Activated CD4-positive, alpha-beta T cell treated with anti-CD3 and anti-CD28 coated beads, Interleukin-2, amount 10 ng/mL, durations not matched to agents 7 days and 5 days (primary cell): ENCODE results near the gene ADGRL3. TPM values are rescaled to one million over a fixed set of nuclear protein-coding genes. Genes with fewer than 3 reads are reported as not detected.

Experiments used
- CTCF ChIA-PET: fragments of 350-600 bp; sonication (Branson Sonifier 250); formaldehyde crosslinking; loops from one replicate; lab custom pipeline; 2021; ENCODE audit warnings: antibody characterized with exemption; lab: Charles Lee
- POLR2A ChIA-PET: fragments of 350-600 bp; sonication (Branson Sonifier 250); formaldehyde crosslinking; loops from one replicate; lab custom pipeline; 2021; ENCODE audit warnings: antibody characterized with exemption; lab: Charles Lee
- DNase-seq: peaks from one replicate; pipeline ENCODE4 v3.0.0-alpha.2; 2020
- H3K27ac Mint-ChIP-seq: one replicate; pipeline ENCODE4 v1.8.0; 2021; ENCODE audit warnings: mild to moderate bottlenecking, moderate library complexity, mixed read lengths
- H3K27me3 Mint-ChIP-seq: one replicate; pipeline ENCODE4 v1.8.0; 2021; ENCODE audit warnings: mixed read lengths
- H3K36me3 Mint-ChIP-seq: one replicate; pipeline ENCODE4 v1.8.0; 2021; ENCODE audit warnings: low read depth, mixed read lengths
- H3K4me1 Mint-ChIP-seq: one replicate; pipeline ENCODE4 v1.8.0; 2021; ENCODE audit warnings: mixed read lengths
- H3K4me3 Mint-ChIP-seq: one replicate; pipeline ENCODE4 v1.8.0; 2021; ENCODE audit warnings: mild to moderate bottlenecking, moderate library complexity, mixed read lengths
- H3K9me3 Mint-ChIP-seq: one replicate; pipeline ENCODE4 v1.8.0; 2021; ENCODE audit warnings: mixed read lengths
- total RNA-seq, 2 experiments: library from RNA; stranded (reverse); gene quantifications; one replicate each; pipeline ENCODE4 v1.2.3, GENCODE V29; 2021

ADGRL3 gene
- total RNA-seq, 2 experiments from 2014 or later, result not detected

DNA sequence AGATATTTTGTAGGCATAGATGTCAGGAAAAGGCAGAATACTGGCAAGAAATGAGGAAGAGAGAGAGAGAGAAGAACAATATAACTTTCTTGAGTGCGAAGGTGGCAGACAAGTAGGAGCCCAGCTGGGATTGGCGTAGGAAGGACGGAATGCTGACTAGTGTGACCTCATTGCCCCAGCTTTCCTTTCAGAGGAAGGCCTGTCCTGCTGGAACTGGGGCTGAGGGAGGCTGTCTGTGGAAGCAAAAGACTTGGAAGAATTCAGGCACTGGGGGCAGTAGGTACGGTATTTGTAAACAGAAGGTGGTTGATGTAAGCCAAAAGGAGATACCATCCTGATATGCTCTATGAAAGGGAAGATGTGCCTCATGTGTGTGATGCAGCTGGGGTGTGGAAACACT, 818.4 kb downstream of the ADGRL3 start:
- Mint-ChIP-seq H3K9me3 (peaks cover 8% of the 10 kb centered on the region), H3K27ac (no peak overlapping the region), H3K36me3 (no peaks in the 10 kb centered on the region), H3K4me1 (no peaks in the 10 kb centered on the region), H3K4me3 (no peak overlapping the region), H3K27me3 (no peaks in the 10 kb centered on the region)
- CTCF ChIA-PET, result no interaction called here
- POLR2A ChIA-PET, result no interaction called here
- DNase-seq, result no peak

GRCh38 chr4:62023633-62024032, 823.5 kb downstream of the ADGRL3 start:
- DNase-seq, result no peak
- CTCF ChIA-PET, result no interaction called here
- H3K4me1 Mint-ChIP-seq, result no peaks in the 10 kb centered on the region
- H3K4me3 Mint-ChIP-seq, result no peak overlapping the region
- H3K27ac Mint-ChIP-seq, result no peak overlapping the region
- H3K36me3 Mint-ChIP-seq, result no peaks in the 10 kb centered on the region
- H3K27me3 Mint-ChIP-seq, result no peaks in the 10 kb centered on the region
- peaks cover 2% of the 10 kb centered on the region for H3K9me3 Mint-ChIP-seq
- POLR2A ChIA-PET, result no interaction called here

DNA sequence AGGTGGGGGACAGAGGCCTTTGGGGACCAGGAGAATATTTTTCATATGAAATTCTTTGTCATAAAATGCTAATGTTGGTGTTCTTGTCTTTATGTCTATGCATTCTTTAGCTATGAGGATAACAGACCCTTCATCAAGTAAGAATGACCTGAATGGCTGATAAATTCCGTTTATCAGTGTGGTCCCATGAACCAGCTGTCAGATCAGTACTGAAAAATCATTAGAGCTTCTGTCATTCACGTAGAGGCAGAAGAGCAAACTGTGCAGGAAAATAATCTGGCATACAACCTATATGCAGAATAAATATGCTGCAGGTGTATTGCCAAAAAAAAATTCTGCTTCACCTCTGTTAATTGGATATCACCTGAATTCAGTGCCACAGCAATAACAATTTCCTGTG, 828.6 kb downstream of the ADGRL3 start:
- ChIA-PET CTCF (no interaction called here), POLR2A (no interaction called here)
- Mint-ChIP-seq H3K9me3 (no peaks in the 10 kb centered on the region), H3K36me3 (no peaks in the 10 kb centered on the region), H3K4me1 (no peaks in the 10 kb centered on the region), H3K4me3 (no peak overlapping the region), H3K27ac (no peak overlapping the region), H3K27me3 (no peaks in the 10 kb centered on the region)
- DNase-seq, result no peak

DNA sequence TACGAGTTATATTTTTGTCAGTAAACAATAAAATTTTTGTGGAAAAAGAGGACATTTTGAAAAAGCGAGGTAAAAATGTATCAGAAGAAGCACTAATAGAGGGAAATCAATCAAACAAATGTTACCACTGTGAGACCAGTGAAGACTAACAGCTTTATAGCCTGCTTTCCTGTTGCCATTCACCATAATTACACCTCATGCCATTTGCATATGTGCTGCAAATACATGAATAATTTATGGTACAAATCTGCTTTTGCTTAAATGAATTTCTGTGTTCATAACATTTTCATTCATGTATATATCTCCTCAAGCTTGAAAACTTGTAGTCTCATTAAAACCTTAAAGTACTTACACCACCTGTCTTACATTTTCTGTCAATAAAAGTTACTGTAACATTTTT, 830.8 kb downstream of the ADGRL3 start:
- H3K27me3 Mint-ChIP-seq, result no peaks in the 10 kb centered on the region
- peaks cover 2% of the 10 kb centered on the region for H3K9me3 Mint-ChIP-seq
- ChIA-PET CTCF (no interaction called here), POLR2A (no interaction called here)
- no peaks in the 10 kb centered on the region for H3K4me1 Mint-ChIP-seq
- no peak for DNase-seq
- no peak overlapping the region for H3K4me3 Mint-ChIP-seq
- H3K27ac Mint-ChIP-seq, result no peak overlapping the region
- H3K36me3 Mint-ChIP-seq, result no peaks in the 10 kb centered on the region

DNA sequence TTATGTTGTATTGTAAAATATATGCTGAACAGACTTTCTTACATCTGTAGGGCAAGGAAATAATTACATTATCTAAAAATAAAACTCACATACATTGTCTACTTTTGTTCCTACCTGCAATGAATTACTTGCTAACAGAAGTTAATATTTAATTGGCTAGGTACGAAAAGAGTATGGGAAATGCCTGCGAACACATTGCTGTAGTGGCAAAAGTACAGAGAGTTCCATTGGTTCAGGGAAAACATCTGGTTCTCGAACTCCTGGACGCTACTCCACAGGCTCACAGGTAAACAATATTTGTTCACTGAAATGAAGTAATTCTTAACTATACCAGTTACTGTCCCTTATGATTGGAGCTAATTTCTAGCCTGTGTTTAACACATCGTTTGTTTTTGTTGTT, 837.4 kb downstream of the ADGRL3 start:
- ChIA-PET POLR2A (no interaction called here), CTCF (no interaction called here)
- no peaks in the 10 kb centered on the region for H3K27me3 Mint-ChIP-seq
- H3K36me3 Mint-ChIP-seq, result no peaks in the 10 kb centered on the region
- no peak for DNase-seq
- no peak overlapping the region for H3K4me3 Mint-ChIP-seq
- no peaks in the 10 kb centered on the region for H3K4me1 Mint-ChIP-seq
- peaks cover 5% of the 10 kb centered on the region for H3K9me3 Mint-ChIP-seq
- no peak overlapping the region for H3K27ac Mint-ChIP-seq

DNA sequence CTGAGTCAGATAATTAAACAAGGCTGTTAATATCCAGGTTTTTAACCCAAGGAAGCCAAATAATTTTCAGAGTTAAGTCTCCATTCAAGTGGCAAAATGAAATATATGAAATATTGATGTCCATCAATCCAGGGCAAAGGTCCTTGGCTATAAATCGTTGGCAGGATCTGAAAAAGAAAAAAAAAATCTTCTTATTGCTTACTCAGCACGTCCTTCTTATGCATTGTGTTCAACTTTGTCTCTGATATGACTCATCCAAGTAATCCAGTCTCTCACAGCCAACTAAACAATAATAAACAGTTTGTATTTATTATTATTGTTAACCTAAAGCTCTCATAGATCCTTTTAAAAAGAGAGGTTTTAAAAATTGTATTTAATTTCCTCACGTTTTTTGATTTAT, 851.2 kb downstream of the ADGRL3 start:
- Mint-ChIP-seq H3K4me3 (no peak overlapping the region), H3K27me3 (no peaks in the 10 kb centered on the region), H3K36me3 (no peaks in the 10 kb centered on the region), H3K4me1 (no peaks in the 10 kb centered on the region), H3K9me3 (no peaks in the 10 kb centered on the region), H3K27ac (no peak overlapping the region)
- DNase-seq, result no peak
- ChIA-PET CTCF (no interaction called here), POLR2A (no interaction called here)

DNA sequence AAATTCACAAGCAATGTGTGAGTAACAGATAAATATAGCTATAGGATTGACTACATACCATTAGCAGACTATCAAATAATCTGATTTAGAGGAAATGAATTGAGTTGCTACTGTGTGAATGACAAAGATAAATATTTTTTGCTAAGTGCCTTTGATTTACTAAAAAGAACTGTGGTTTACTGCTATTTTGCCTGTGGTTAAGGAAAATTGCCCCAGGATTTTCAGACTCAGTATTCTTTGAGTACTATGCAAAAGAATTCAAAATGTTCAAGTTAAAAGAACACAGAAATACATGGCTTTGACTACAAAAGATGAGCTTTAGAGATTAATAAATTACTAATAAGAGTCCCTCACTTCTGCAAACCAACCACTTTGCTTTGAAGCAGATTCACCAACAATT, 853.8 kb downstream of the ADGRL3 start:
- H3K27me3 Mint-ChIP-seq, result no peaks in the 10 kb centered on the region
- H3K9me3 Mint-ChIP-seq, result no peaks in the 10 kb centered on the region
- H3K4me3 Mint-ChIP-seq, result no peak overlapping the region
- H3K4me1 Mint-ChIP-seq, result no peaks in the 10 kb centered on the region
- no peak for DNase-seq
- CTCF ChIA-PET, result no interaction called here
- POLR2A ChIA-PET, result no interaction called here
- H3K27ac Mint-ChIP-seq, result no peak overlapping the region
- H3K36me3 Mint-ChIP-seq, result no peaks in the 10 kb centered on the region

- CTCF ChIA-PET, result no interaction called here
- H3K36me3 Mint-ChIP-seq, result no peaks in the 10 kb centered on the region
- no peaks in the 10 kb centered on the region for H3K4me1 Mint-ChIP-seq
- no peak overlapping the region for H3K4me3 Mint-ChIP-seq
- no peak for DNase-seq
- no peak overlapping the region for H3K27ac Mint-ChIP-seq
- POLR2A ChIA-PET, result no interaction called here
- H3K27me3 Mint-ChIP-seq, result no peaks in the 10 kb centered on the region
- peaks cover 7% of the 10 kb centered on the region for H3K9me3 Mint-ChIP-seq
Measured at GRCh38 chr4:62057031-62057430, 856.9 kb downstream of the ADGRL3 start.

- Mint-ChIP-seq H3K9me3 (peaks cover 8% of the 10 kb centered on the region), H3K27me3 (no peaks in the 10 kb centered on the region)
- POLR2A ChIA-PET, result no interaction called here
Measured at GRCh38 chr4:62058571-62058970, 858.4 kb downstream of the ADGRL3 start.

GRCh38 chr4:62070291-62070852, 870.2 kb downstream of the ADGRL3 start:
- ChIA-PET POLR2A (no interaction called here), CTCF (no interaction called here)
- Mint-ChIP-seq H3K36me3 (no peaks in the 10 kb centered on the region), H3K4me1 (no peaks in the 10 kb centered on the region), H3K27me3 (no peaks in the 10 kb centered on the region), H3K4me3 (no peak overlapping the region), H3K9me3 (no peaks in the 10 kb centered on the region), H3K27ac (no peak overlapping the region)
- no peak for DNase-seq

More at GRCh38 chr4:62058571-62058970, 858.4 kb downstream of the ADGRL3 start:
- DNase-seq, result no peak
- no peak overlapping the region for H3K27ac Mint-ChIP-seq
- no peaks in the 10 kb centered on the region for H3K4me1 Mint-ChIP-seq
- no peak overlapping the region for H3K4me3 Mint-ChIP-seq
- CTCF ChIA-PET, result no interaction called here
- no peaks in the 10 kb centered on the region for H3K36me3 Mint-ChIP-seq

DNA sequence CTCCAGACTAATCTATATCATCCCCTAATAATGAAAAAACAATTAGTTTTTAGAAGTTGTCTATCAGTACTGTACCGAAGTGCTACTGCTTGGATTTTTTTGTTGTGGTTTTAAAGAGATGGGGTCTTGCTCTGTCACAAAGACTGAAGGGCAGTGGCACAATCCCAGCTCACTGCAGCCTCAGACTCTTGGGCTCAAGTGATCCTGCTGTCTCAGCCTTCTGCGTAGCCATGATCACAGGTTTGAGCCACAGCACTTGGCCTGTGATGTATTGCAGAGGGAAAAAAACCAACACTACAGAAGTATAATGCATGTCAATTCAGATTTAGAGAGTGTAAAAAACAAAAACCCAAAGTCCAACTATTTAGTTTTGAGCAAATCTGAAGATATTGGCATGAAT, 875.0 kb downstream of the ADGRL3 start:
- Mint-ChIP-seq H3K4me1 (no peaks in the 10 kb centered on the region), H3K36me3 (no peaks in the 10 kb centered on the region), H3K4me3 (no peak overlapping the region), H3K9me3 (no peaks in the 10 kb centered on the region), H3K27ac (no peak overlapping the region), H3K27me3 (no peaks in the 10 kb centered on the region)
- ChIA-PET CTCF (no interaction called here), POLR2A (no interaction called here)
- no peak for DNase-seq

DNA sequence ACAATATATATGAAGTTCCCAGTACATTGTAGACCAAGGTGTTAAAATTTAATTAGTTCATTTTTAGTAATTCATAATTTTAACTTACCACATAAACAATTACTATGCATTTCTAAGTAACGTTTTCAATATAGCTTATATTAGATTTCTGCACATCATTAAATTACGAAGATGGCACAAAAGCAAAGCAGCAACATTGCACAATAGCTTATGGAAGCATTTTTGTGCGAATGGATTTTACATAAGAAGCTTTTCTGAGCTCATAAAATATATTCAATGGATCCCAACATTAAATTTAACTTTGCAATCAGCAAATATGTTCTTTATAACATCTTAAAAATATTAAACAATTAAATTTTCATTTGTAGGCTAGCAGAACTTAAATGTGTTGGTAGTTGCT, 875.4 kb downstream of the ADGRL3 start:
- ChIA-PET POLR2A (no interaction called here), CTCF (no interaction called here)
- H3K4me1 Mint-ChIP-seq, result no peaks in the 10 kb centered on the region
- H3K36me3 Mint-ChIP-seq, result no peaks in the 10 kb centered on the region
- H3K9me3 Mint-ChIP-seq, result no peaks in the 10 kb centered on the region
- DNase-seq, result no peak
- H3K27me3 Mint-ChIP-seq, result no peaks in the 10 kb centered on the region
- no peak overlapping the region for H3K4me3 Mint-ChIP-seq
- no peak overlapping the region for H3K27ac Mint-ChIP-seq

GRCh38 chr4:62077406-62077805, 877.3 kb downstream of the ADGRL3 start:
- CTCF ChIA-PET, result no interaction called here
- Mint-ChIP-seq H3K36me3 (no peaks in the 10 kb centered on the region), H3K4me1 (no peaks in the 10 kb centered on the region), H3K27me3 (no peaks in the 10 kb centered on the region), H3K9me3 (no peaks in the 10 kb centered on the region), H3K4me3 (no peak overlapping the region), H3K27ac (no peak overlapping the region)
- no peak for DNase-seq
- POLR2A ChIA-PET, result no interaction called here

- no peaks in the 10 kb centered on the region for H3K36me3 Mint-ChIP-seq
- H3K4me3 Mint-ChIP-seq, result no peak overlapping the region
- no peaks in the 10 kb centered on the region for H3K9me3 Mint-ChIP-seq
- ChIA-PET POLR2A (no interaction called here), CTCF (no interaction called here)
- no peaks in the 10 kb centered on the region for H3K4me1 Mint-ChIP-seq
- H3K27ac Mint-ChIP-seq, result no peak overlapping the region
- DNase-seq, result no peak
- H3K27me3 Mint-ChIP-seq, result no peaks in the 10 kb centered on the region
Measured at GRCh38 chr4:62080431-62080830, 880.3 kb downstream of the ADGRL3 start.
